EH (cell line): Measurements from ENCODE around the gene EEA1.
"Not testable (repeated sequence)": the region's sequence is repeated elsewhere in the genome, so short reads cannot be mapped to it uniquely, and the experiment has no call there.

Experiments
- DNase-seq: peaks from one replicate; pipeline ENCODE4 v3.0.0-alpha.2; 2015; ENCODE audit warnings: low read depth

EEA1 gene

GRCh38 chr12:92802906-92803305 lies 126.2 kb downstream of the EEA1 start:
- DNase-seq, result no peak

GRCh38 chr12:92796650-92797049 lies 132.4 kb downstream of the EEA1 start:
- peak; percentile 35 for DNase-seq

GRCh38 chr12:92794814-92795213 lies 134.3 kb downstream of the EEA1 start:
- DNase-seq, result no peak

GRCh38 chr12:92794356-92794755 lies 134.7 kb downstream of the EEA1 start:
- DNase-seq, result not testable (repeated sequence)

- DNase-seq, result peak; percentile 56
Measured at GRCh38 chr12:92786045-92786444, 143.1 kb downstream of the EEA1 start.

- DNase-seq, result no peak
Measured at GRCh38 chr12:92785563-92785950, 143.5 kb downstream of the EEA1 start.

- DNase-seq, result peak; percentile 79
Measured at GRCh38 chr12:92784797-92785562, 144.1 kb downstream of the EEA1 start.

- peak; percentile 88 for DNase-seq
Measured at GRCh38 chr12:92784356-92784755, 144.7 kb downstream of the EEA1 start.

- DNase-seq, result no peak
Measured at GRCh38 chr12:92779902-92780301, 149.2 kb downstream of the EEA1 start.

- no peak for DNase-seq
Measured at GRCh38 chr12:92778525-92778924, 150.6 kb downstream of the EEA1 start.

GRCh38 chr12:92775416-92775815 lies 153.7 kb downstream of the EEA1 start:
- DNase-seq, result no peak

GRCh38 chr12:92771001-92771400 lies 158.1 kb downstream of the EEA1 start:
- DNase-seq, result no peak

GRCh38 chr12:92769124-92769901 lies 159.8 kb downstream of the EEA1 start:
- no peak for DNase-seq

GRCh38 chr12:92765871-92766270 lies 163.2 kb downstream of the EEA1 start:
- DNase-seq, result no peak

- DNase-seq, result no peak
Measured at GRCh38 chr12:92764831-92765230, 164.3 kb downstream of the EEA1 start.

- DNase-seq, result no peak
Measured at GRCh38 chr12:92762773-92763172, 166.3 kb downstream of the EEA1 start.

- DNase-seq, result peak; percentile 97
Measured at GRCh38 chr12:92759634-92760268, 169.3 kb downstream of the EEA1 start.

GRCh38 chr12:92757597-92758121 lies 171.4 kb downstream of the EEA1 start:
- no peak for DNase-seq

GRCh38 chr12:92756898-92757596 lies 172.0 kb downstream of the EEA1 start:
- no peak for DNase-seq

- DNase-seq, result peak; percentile 13
Measured at GRCh38 chr12:92753976-92754885, 174.9 kb downstream of the EEA1 start.

GRCh38 chr12:92749691-92750090 lies 179.4 kb downstream of the EEA1 start:
- DNase-seq, result not testable (repeated sequence)
